Body of pancreas (tissue), 4 donors: ENCODE results near the gene CAPN3. TPM values are rescaled to one million over a fixed set of nuclear protein-coding genes. Genes with fewer than 3 reads are reported as not detected.

ENCODE experiments used
- ATAC-seq: fragments of 150-250 bp; one replicate; pipeline ENCODE4 v1.9.1; 2016
- DNase-seq, 4 donors: peaks; one replicate each; pipeline ENCODE4 v3.0.0-alpha.2; 2019
- H3K27ac ChIP-seq, 4 donors: fragments of 200-600 bp; sonication (generic); 1 replicate in 3 of 4; 2 replicates in 1 of 4; pipeline versions ENCODE4 v1.5.1 to v1.6.1; 2016 to 2019; ENCODE audit warnings: mild to moderate bottlenecking in 1 of 4, mixed read lengths in 1 of 4, moderate library complexity in 1 of 4
- H3K27me3 ChIP-seq, 2 donors: fragments of 200-600 bp; sonication (generic); one replicate each; pipeline ENCODE4 v1.6.0; 2016; ENCODE audit warnings: mild to moderate bottlenecking in 1 of 2
- H3K36me3 ChIP-seq, 2 donors: fragments of 200-600 bp; sonication (generic); replicated peaks in 1 of 2; 2 replicates each; pipeline ENCODE4 v1.5.1; 2016; ENCODE audit warnings: low read depth in 2 of 2; ENCODE audit not compliant: insufficient read depth in 1 of 2
- H3K4me1 ChIP-seq: fragments of 200-600 bp; sonication (generic); one replicate; pipeline ENCODE4 v1.6.0; 2016
- H3K4me3 ChIP-seq, 2 donors: fragments of 200-600 bp; sonication (generic); 1 replicate in 1 of 2; 2 replicates in 1 of 2; pipeline ENCODE4 v1.5.1; 2016 to 2019
- H3K9me3 ChIP-seq, 3 donors: fragments of 200-600 bp; sonication (generic); 1 replicate in 2 of 3; 2 replicates in 1 of 3; pipeline ENCODE4 v1.5.1; 2016
- POLR2A ChIP-seq, 3 donors: fragments of 450-650 bp; IDR thresholded peaks; one replicate each; pipeline ENCODE4 v1.6.1; 2016; ENCODE audit warnings: antibody characterized with exemption in 3 of 3, mild to moderate bottlenecking in 2 of 3
- WGBS, 2 donors: methylation state at CpG; one replicate each; pipeline ENCODE4 v1.1.5; 2017; 5-methylcytosine and 5-hydroxymethylcytosine counted together
- intact Hi-C: fragments of 100-400 bp; cut with DNase I; formaldehyde crosslinking; loops from one replicate; pipeline ENCODE4 v1.15.1; 2023
- total RNA-seq, 2 donors: library from RNA; depleted of rRNA; stranded (reverse); fragments of >200 nt; gene quantifications; one replicate each; pipeline ENCODE4 v1.1.0, GENCODE V29; 2016
- TF ChIP-seq, protein P1 (sequence below), 7 experiments: fragments of 450-650 bp in 4 of 7; fragments of 200-600 bp in 3 of 7; sonication (generic) in 3 of 7; IDR thresholded peaks; one replicate each; pipeline ENCODE4 v1.5.1; 2016 to 2019; ENCODE audit warnings: antibody characterized with exemption in 7 of 7

CAPN3 gene
- total RNA-seq, 2 donors from 2014 or later, result 6.3 to 9.6 TPM

DNA sequence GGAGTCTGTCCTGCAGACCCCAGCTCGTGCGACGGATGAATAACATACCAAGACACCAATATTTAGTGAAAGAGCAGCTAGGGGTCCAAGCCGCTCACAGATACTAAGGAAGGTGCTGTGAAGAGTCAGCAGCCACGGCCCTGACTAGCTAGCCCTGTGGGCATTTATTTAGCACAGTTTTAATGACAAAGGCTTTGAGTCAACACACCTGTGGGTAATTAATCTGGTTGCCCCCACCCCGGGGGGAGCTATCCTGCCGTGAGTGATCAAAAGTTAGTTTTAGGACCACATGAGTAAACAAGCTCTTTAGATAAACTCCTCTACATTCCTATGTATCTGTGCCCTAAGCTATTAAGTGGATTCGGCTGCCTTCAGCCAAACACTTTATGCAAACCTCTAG, 18.7 kb downstream of the CAPN3 start:
- Histone ChIP-seq H3K27ac (no peak overlapping the region), H3K9me3 (no peaks in the 10 kb centered on the region), H3K4me1 (no peaks in the 10 kb centered on the region), H3K4me3 (no peak overlapping the region), H3K27me3 (no peaks in the 10 kb centered on the region), H3K36me3 (no peaks in the 10 kb centered on the region)
- no peak for TF ChIP-seq POLR2A (IDR thresholded peaks at IDR 0.05)
- TF ChIP-seq, protein P1, sequence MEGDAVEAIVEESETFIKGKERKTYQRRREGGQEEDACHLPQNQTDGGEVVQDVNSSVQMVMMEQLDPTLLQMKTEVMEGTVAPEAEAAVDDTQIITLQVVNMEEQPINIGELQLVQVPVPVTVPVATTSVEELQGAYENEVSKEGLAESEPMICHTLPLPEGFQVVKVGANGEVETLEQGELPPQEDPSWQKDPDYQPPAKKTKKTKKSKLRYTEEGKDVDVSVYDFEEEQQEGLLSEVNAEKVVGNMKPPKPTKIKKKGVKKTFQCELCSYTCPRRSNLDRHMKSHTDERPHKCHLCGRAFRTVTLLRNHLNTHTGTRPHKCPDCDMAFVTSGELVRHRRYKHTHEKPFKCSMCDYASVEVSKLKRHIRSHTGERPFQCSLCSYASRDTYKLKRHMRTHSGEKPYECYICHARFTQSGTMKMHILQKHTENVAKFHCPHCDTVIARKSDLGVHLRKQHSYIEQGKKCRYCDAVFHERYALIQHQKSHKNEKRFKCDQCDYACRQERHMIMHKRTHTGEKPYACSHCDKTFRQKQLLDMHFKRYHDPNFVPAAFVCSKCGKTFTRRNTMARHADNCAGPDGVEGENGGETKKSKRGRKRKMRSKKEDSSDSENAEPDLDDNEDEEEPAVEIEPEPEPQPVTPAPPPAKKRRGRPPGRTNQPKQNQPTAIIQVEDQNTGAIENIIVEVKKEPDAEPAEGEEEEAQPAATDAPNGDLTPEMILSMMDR (IDR thresholded peaks at IDR 0.05), result no peak
- no peak for ATAC-seq
- intact Hi-C loops, result no loop called here
- no peak for DNase-seq
- 76 to 77% methylated on average over 7 to 8 of the region's 8 CpGs for WGBS, 2 donors

DNA sequence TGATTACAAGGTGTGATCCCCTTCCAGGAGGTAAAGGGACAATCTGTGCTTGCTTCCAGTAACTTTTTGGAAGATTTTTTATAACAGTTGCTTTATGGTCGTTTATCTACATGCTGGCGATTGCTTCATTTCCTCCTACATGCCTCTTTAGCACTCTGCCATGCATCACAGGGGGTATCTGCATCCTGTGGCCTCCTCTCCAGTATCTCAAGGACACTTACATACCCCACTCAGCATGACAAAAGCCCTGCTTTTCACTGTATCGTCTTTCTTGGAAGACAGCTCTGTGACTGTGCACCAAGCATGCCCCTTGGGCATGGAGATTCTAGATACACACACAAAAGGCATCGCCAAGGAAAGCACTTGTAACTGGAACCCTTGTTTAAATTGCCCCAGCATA, 25.3 kb downstream of the CAPN3 start:
- TF ChIP-seq POLR2A (IDR thresholded peaks at IDR 0.05), result no peak
- TF ChIP-seq, protein P1 (IDR thresholded peaks at IDR 0.05), result no peak
- H3K4me1 ChIP-seq, result no peaks in the 10 kb centered on the region
- ATAC-seq, result no peak
- H3K27me3 ChIP-seq, result no peaks in the 10 kb centered on the region
- DNase-seq, result no peak
- H3K27ac ChIP-seq, result no peak overlapping the region
- no peak overlapping the region for H3K4me3 ChIP-seq
- no peaks in the 10 kb centered on the region for H3K36me3 ChIP-seq
- intact Hi-C loops, result no loop called here
- WGBS, 2 donors, result 63 to 66% methylated on average over 4 of the region's 4 CpGs
- no peaks in the 10 kb centered on the region for H3K9me3 ChIP-seq

DNA sequence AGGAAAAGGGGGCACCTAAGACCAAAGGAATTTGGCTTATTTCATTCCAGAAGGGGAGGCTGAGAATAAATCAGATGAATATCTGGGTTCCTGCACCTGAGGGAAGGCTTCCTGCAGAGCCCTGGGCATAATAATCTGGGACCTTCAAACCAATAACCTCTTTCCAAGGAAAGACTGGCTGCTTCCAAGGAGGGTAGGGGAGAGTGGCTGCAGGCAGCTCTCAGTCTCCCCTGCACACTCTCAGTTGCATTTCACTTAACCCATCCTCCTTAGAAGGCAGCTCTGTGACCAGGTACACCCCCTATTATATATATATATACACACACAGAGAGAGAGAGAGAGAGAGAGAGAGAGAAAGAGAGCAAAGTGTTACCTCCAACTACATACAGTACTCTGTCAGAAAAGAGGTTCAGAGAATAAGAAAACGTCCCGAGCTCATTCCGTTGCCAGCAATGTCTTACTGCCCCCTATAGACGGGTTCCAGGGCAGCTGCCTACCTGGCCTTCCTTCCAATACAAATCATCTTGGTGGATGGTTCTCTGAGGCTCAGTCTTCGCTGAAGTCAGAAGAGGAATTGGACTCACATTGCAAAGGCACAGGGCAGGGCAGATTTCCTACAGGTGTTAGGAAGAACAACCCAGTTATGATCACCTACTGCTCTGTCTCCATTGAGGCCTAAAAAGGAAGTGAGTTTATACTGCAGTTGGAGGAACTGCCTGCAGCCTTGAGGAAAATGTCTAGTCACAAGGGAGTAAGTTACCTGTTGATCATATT, 26.1 kb downstream of the CAPN3 start:
- H3K36me3 ChIP-seq, result no peaks in the 10 kb centered on the region
- no peaks in the 10 kb centered on the region for H3K4me1 ChIP-seq
- no peak overlapping the region for H3K4me3 ChIP-seq
- WGBS, 2 donors, result 20 to 36% methylated on average over 5 of the region's 5 CpGs
- H3K9me3 ChIP-seq, result no peaks in the 10 kb centered on the region
- TF ChIP-seq, protein P1 (IDR thresholded peaks at IDR 0.05), result peak in 5 of 7 experiments; percentile 13 to 36 (median 28)
- TF ChIP-seq POLR2A (IDR thresholded peaks at IDR 0.05), result no peak
- no peaks in the 10 kb centered on the region for H3K27me3 ChIP-seq
- intact Hi-C loops, result no loop called here
- DNase-seq (peak in 2 of 4 donors; percentile 9 to 12), ATAC-seq (no peak)
- H3K27ac ChIP-seq, result no peak overlapping the region

DNA sequence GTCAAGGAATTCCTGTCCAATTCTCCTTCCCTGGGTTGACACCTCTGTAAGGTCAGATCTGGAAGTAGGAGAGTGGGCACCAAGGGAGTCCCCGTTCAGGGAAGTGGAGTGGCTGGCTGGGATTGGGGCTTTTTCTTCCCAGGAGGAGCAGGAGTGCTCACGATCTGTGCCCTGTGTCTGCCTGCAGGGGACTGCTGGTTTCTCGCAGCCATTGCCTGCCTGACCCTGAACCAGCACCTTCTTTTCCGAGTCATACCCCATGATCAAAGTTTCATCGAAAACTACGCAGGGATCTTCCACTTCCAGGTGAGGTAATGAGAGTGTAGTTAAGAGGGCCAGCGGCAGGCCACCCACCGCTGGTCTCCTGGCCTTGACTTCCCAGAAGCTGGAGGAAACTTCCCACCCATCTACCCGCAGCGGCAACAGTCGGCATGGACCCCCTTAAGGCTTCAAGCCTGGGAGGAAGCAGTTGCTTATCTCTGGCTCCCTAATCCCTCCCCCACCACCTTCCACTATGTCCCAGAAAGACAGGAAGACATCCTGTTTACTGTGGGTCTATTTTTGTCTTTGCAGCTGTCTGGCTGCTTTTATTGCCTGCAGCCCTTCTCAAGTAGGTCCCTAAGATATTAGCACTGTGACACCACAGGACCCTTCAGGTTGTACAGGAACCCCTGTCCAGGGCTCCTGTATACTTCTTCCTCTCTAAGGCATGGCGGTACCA, 26.8 kb downstream of the CAPN3 start:
- Histone ChIP-seq H3K4me3 (no peak overlapping the region), H3K27ac (no peak overlapping the region), H3K4me1 (no peaks in the 10 kb centered on the region), H3K36me3 (no peaks in the 10 kb centered on the region), H3K27me3 (no peaks in the 10 kb centered on the region), H3K9me3 (no peaks in the 10 kb centered on the region)
- TF ChIP-seq POLR2A (IDR thresholded peaks at IDR 0.05), result no peak
- TF ChIP-seq, protein P1 (IDR thresholded peaks at IDR 0.05), result no peak
- DNase-seq (no peak), ATAC-seq (no peak)
- intact Hi-C loops, result no loop called here
- 79 to 89% methylated on average over 10 to 12 of the region's 12 CpGs for WGBS, 2 donors
